Mesothelial cell of epicardium (in vitro differentiated cells): Measurements from ENCODE around the gene CCDC74A. TPM values are rescaled to one million over a fixed set of nuclear protein-coding genes. Genes with fewer than 3 reads are reported as not detected.
"Not testable (repeated sequence)": the region's sequence is repeated elsewhere in the genome, so short reads cannot be mapped to it uniquely, and the experiment has no call there.

Experiments used
- DNase-seq, 2 experiments: peaks; one replicate each; pipeline ENCODE4 v3.0.0; 2021; ENCODE audit warnings: low spot score in 2 of 2; ENCODE audit not compliant: unreplicated experiment in 2 of 2
- H3K27ac Mint-ChIP-seq: 2 replicates; pipeline ENCODE4 v1.8.0; 2021; ENCODE audit warnings: mixed read lengths
- H3K27me3 Mint-ChIP-seq: 2 replicates; pipeline ENCODE4 v1.8.0; 2021; ENCODE audit warnings: low read depth, mixed read lengths
- H3K36me3 Mint-ChIP-seq: 2 replicates; pipeline ENCODE4 v1.8.0; 2021; ENCODE audit warnings: mixed read lengths
- H3K4me1 Mint-ChIP-seq: 2 replicates; pipeline ENCODE4 v1.8.0; 2021; ENCODE audit warnings: mixed read lengths
- H3K4me3 Mint-ChIP-seq: 2 replicates; pipeline ENCODE4 v1.8.0; 2021; ENCODE audit warnings: mild to moderate bottlenecking, moderate library complexity, mixed read lengths
- H3K9me3 Mint-ChIP-seq: 2 replicates; pipeline ENCODE4 v1.8.0; 2021; ENCODE audit warnings: mixed read lengths
- total RNA-seq: library from RNA; stranded (reverse); gene quantifications from 3 replicates; pipeline ENCODE4 v1.2.1, GENCODE V29; 2021
- TF ChIP-seq, protein P1 (sequence below): fragments of 200-600 bp; sonication (generic); IDR thresholded peaks from one replicate; pipeline ENCODE4 v1.5.0; 2021; ENCODE audit warnings: antibody characterized with exemption; ENCODE audit not compliant: unreplicated experiment

Gene CCDC74A
- total RNA-seq, 1 donor from 2014 or later: 9.6 TPM

DNA sequence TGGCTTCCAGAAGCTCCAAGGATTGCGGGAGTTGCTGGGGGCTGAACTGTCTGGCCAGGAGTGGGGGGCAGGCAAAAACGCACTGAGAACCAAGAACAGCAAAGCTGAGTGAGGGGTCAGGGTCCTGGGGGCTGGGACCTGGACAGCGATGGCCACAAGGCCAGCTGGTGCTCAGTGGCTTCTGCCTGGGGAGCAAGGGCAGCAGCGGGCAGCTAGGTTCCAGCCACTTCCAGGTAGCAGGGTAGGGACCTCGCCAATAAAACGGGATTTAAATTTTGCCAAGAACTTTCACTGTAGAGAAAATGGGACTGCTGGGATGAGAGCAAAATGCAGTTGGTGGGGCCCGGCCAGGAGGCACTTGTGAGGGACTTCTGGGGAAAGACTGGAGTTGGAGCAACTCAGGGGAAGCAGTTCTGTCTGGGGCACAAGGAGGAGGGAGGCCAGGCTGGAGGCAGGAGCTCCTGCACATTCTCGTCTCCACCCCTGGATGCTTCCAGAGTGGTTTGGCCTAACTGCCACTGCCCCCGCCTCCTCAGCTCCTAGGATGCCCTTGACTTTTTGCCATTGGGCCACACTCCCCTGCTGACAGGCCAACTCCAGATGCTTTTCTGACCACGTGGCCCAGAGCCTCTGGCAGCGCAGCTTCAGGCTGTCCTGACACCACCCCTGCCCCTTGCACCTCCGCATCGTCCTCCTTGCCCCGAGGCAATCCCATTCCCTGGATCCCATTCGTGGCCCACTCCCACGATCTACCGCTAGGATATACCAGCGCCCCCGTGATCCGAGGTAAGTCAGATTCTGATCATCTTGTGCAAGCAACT lies 5.5 kb upstream of the CCDC74A start:
- Mint-ChIP-seq H3K4me1 (no peaks in the 10 kb centered on the region), H3K4me3 (no peak overlapping the region), H3K27me3 (no peaks in the 10 kb centered on the region), H3K27ac (no peak overlapping the region), H3K36me3 (peaks cover 5% of the 10 kb centered on the region), H3K9me3 (no peaks in the 10 kb centered on the region)
- DNase-seq: no peak
- TF ChIP-seq, protein P1, sequence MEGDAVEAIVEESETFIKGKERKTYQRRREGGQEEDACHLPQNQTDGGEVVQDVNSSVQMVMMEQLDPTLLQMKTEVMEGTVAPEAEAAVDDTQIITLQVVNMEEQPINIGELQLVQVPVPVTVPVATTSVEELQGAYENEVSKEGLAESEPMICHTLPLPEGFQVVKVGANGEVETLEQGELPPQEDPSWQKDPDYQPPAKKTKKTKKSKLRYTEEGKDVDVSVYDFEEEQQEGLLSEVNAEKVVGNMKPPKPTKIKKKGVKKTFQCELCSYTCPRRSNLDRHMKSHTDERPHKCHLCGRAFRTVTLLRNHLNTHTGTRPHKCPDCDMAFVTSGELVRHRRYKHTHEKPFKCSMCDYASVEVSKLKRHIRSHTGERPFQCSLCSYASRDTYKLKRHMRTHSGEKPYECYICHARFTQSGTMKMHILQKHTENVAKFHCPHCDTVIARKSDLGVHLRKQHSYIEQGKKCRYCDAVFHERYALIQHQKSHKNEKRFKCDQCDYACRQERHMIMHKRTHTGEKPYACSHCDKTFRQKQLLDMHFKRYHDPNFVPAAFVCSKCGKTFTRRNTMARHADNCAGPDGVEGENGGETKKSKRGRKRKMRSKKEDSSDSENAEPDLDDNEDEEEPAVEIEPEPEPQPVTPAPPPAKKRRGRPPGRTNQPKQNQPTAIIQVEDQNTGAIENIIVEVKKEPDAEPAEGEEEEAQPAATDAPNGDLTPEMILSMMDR: no peak

DNA sequence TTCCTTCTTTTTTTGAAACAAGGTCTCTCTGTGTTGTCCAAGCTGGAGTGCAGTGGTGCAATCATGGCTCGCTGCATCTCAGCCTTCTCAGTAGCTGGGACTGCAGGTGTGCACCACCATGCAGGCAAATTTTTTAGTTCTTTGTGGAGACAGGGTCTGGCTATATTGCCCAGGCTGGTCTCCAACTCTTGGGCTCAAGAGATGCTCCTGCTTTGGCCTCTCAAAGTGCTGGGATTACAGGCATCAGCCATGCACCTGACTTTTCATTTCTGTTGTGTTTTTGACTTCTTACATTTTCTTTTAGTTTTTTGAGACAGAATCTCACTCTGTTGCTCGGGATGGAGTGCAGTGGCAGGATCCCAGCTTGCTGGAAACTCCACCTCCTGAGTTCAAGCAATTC lies 2.4 kb upstream of the CCDC74A start:
- DNase-seq, H3K9me3 Mint-ChIP-seq, H3K27ac Mint-ChIP-seq, H3K36me3 Mint-ChIP-seq, H3K4me3 Mint-ChIP-seq, H3K27me3 Mint-ChIP-seq: not testable (repeated sequence)
- H3K4me1 Mint-ChIP-seq: peaks cover 10% of the 10 kb centered on the region

DNA sequence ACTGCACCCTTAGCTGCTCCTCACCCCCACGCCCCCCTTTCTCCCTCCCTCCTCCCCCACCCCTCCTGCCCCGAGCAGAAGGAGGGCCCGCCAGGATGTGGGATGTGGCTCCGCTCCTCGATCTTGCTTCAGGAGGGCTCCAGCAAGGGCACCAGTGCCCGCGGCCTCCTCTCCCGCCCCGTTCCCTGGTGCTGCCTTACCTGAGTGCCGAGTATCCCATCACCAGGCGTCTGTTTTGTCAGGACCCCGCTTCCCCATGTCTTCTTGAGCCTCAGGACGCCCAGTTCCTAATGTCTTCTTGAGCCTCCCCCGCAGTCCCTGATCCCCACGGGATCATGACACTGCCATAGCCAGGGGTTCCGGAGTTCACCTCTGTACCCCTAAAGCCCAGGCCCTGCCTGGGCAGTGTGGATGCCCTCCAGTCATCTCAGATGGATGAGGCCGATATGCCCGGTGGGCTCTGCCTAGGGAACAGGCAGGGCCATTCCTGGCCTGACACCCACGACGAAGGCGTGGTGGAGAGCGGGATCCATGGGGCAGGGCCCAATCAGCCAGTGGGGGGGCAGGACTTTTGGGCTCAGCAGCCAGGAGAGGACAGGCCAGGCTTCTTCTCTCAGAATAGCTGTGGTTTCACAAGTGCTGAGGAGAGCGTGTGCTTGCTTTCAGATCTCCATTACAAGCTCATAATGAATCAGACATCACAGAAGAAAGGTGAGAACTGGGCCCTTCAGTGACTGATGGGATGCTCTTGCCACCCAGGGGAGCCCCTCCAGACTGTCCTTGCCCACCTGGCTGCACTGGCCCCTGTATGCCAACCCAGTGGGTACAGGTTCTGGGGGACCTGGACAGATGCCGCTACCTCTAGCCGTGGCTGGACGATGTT lies 1.5 kb downstream of the CCDC74A start:
- peaks cover 10% of the 10 kb centered on the region for H3K4me1 Mint-ChIP-seq
- H3K27me3 Mint-ChIP-seq, H3K27ac Mint-ChIP-seq, H3K9me3 Mint-ChIP-seq, H3K36me3 Mint-ChIP-seq: not testable (repeated sequence)
- peak overlapping the region; percentile 56 for H3K4me3 Mint-ChIP-seq
- peak in 1 of 2 experiments; percentile 33 for DNase-seq

DNA sequence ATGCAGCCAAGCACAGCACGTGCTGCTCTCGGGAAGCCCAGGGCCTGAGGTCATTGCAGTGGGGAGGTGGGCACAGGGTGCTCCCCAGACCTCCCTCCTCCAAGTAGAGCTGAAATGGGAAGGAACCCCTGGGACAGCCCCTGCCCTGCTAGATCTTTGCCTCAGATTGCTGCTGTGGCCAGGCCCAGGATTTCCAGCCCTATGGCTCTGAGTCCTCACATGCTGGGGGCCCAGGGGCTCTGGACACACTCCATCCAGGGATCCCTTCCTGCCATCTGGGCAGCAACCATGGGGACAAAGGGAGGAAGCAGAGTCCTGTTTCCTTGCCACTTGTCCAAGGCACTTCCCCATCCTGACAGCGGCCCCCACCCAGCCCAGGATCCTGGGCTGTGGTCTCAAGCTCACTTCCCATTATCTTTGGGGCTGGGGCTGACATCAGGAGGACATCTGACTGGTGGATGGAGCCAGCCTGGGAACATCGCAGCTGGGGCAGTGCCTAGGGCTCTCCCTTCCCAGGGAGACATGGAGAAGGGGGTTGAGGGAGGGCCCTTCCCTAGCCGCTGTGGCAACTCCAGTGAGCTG lies 2.3 kb downstream of the CCDC74A start:
- not testable (repeated sequence) for H3K27ac Mint-ChIP-seq, H3K4me3 Mint-ChIP-seq, H3K36me3 Mint-ChIP-seq, H3K27me3 Mint-ChIP-seq, H3K9me3 Mint-ChIP-seq
- peak in 1 of 2 experiments; percentile 25 for DNase-seq
- peaks cover 10% of the 10 kb centered on the region for H3K4me1 Mint-ChIP-seq

DNA sequence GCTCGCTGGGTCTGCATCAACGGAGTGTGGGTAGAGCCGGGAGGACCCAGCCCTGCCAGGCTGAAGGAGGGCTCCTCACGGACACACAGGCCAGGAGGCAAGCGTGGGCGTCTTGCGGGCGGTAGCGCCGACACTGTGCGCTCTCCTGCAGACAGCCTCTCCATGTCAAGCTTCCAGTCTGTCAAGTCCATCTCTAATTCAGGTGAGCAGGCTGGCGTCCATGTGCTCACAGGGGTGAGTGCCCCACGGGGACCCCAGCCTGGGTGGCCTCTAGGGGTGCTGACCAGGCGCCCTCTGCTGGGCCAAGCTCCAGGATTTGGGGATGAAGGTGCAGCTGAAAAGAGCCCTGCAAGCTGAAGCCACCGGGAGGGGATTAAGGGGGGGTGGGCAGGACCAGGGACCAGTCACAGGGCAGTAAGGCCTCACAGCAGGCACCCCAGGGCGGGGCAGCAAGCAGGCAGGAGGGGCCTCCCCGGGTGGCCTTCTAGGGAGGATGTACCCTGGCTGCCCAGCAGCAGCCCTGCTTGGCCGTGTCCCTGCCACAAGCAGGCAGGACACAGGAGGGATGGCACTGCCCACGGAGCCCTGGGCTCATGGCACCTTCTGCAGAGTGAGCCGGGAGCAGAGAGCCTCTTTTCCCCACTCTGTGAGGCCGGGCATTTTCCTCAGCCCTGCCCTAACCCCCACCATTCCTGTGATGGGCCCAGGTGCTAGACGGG lies 3.1 kb downstream of the CCDC74A start:
- H3K4me1 Mint-ChIP-seq: peaks cover 10% of the 10 kb centered on the region
- peak in 1 of 2 experiments; percentile 26 for DNase-seq

DNA sequence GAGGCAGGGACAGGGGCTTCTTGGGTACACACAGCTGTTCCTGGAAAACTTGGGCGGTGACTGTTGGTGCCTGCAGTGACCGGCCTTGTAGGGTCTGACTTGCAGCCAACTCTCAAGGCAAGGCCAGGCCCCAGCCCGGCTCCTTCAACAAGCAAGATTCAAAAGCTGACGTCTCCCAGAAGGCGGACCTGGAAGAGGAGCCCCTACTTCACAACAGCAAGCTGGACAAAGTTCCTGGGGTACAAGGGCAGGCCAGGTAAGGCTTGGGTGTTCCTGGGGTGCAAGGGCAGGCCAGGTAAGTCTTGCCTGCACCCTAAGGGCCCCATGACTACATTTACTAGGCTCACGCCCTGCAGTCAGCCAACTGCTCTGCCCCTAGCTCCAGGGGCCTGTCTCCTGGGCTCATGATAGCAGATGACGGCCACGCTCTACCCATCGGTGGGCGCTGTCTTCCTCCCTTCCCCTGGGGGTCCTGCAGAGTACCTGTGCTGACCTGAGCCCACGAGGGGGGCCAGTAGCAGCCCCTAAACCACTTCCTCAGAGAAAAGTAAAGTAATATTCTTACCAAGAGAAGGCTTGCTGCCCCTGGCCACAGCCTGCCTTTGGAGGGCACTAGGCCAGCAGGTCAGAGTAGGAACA lies 4.0 kb downstream of the CCDC74A start:
- H3K27me3 Mint-ChIP-seq, H3K36me3 Mint-ChIP-seq: not testable (repeated sequence)

More for the DNA sequence above, 3.1 kb downstream of the CCDC74A start:
- not testable (repeated sequence) for H3K9me3 Mint-ChIP-seq, H3K4me3 Mint-ChIP-seq, H3K27me3 Mint-ChIP-seq, H3K27ac Mint-ChIP-seq, H3K36me3 Mint-ChIP-seq

DNA sequence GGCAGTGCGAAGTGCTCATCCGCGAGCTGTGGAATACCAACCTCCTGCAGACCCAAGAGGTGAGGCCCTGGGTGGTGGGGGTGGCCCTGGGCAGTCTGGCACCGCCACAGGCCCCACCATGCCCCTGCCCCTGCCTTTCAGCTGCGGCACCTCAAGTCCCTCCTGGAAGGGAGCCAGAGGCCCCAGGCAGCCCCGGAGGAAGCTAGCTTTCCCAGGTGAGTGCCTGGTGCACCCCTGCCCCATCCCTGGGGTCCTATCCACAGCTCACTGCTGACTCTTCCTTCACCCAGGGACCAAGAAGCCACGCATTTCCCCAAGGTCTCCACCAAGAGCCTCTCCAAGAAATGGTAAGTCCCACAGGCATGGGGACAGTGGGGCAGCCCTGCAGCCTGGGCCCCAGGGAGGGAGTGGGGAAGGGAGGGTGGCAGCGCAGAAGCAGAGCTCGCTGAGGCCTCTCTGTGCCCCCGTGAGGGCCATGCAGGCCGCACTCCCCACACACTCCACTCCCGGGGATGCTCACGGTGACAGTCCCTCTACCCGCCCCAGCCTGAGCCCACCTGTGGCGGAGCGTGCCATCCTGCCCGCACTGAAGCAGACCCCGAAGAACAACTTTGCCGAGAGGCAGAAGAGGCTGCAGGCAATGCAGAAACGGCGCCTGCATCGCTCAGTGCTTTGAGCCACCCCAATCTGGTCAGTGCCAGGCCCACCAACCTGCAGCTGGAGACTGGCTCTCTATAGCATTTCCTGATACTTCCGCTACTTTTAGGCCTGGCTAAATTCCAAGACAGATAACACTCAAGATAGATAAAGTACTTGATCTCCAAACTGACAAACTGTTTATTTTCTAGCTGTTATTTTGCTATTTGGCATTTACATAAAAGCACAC lies 5.3 kb downstream of the CCDC74A start:
- H3K9me3 Mint-ChIP-seq, H3K27ac Mint-ChIP-seq, H3K36me3 Mint-ChIP-seq, H3K27me3 Mint-ChIP-seq, H3K4me1 Mint-ChIP-seq, H3K4me3 Mint-ChIP-seq: not testable (repeated sequence)
- peak in 1 of 2 experiments; percentile 29 for DNase-seq

More for the DNA sequence above, 4.0 kb downstream of the CCDC74A start:
- H3K27ac Mint-ChIP-seq, H3K4me3 Mint-ChIP-seq, H3K9me3 Mint-ChIP-seq: not testable (repeated sequence)
- DNase-seq: peak in 1 of 2 experiments; percentile 13
- peaks cover 10% of the 10 kb centered on the region for H3K4me1 Mint-ChIP-seq

DNA sequence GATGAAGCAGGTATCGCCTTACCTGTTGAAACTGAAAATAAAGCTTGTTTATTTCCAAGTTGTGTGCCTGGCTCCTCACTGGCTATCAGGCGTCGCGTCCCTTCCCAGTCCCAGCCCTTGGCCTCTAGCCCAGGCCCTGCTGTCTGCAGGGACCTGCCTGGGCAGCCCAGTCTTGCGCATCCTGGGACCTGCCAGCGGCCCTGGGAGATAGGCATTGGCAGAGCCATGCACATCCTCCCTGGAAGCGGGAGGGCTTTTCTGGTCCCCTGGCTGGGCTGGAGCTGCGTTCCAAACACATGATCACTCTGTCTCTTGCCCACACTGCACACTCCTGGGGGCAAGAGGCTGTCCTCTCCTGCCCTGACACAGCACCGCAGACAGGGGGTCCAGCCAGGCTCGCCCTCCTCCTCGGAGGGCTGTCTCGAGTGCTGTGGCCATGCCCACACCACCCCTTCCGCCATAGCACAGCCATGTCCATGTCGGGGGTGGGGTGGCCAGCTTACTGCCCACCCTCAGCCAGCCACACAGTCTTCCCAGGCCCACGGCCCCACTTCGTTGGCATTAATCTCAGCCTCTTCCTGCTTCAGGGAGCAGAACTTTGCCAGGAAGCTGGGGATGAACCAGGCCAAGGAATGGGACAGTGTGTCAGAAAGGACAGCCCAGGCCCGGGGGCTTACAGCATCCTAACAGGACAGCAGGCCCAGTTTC lies 6.1 kb downstream of the CCDC74A start:
- H3K4me3 Mint-ChIP-seq, H3K36me3 Mint-ChIP-seq, H3K27me3 Mint-ChIP-seq, H3K27ac Mint-ChIP-seq, H3K9me3 Mint-ChIP-seq, DNase-seq, H3K4me1 Mint-ChIP-seq: not testable (repeated sequence)

DNA sequence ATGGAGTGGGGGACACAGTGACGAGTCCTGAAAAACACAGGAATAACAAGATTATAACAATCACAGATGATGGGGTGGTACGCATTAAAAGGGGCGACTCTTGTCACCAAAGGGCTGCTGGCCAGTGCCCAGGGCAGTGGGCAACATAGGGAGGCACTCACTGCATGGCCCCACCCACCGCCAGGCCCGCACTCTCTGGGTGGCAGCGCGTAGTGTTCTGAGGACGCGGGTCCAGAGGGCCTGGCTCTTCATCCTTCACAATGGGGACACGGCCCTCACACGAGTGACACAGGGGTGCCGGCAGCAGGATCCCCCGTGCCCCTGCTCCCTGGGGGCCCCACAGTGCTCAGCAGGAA lies 6.6 kb downstream of the CCDC74A start:
- not testable (repeated sequence) for H3K36me3 Mint-ChIP-seq, H3K4me1 Mint-ChIP-seq, H3K9me3 Mint-ChIP-seq, H3K27me3 Mint-ChIP-seq, H3K27ac Mint-ChIP-seq, H3K4me3 Mint-ChIP-seq, DNase-seq

DNA sequence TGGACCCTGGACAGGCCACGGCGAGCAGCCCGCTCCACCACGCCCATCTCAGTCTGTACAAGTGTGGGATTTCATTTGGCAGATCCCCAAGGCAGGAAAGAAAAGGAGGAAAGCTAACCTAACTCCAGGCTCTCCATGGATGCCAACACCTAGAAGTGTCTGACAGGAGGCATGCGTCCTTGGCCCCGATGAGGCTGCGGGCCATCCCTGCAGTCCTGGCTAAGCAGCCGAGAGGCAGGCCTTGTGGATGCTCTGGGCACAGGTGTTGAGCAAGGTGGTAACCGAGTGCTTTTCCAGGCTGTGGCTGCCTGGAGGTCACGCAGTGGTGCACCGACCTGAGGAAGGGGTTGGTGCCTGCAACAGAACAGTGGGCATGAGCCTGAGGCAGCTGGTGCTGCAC lies 7.3 kb downstream of the CCDC74A start:
- not testable (repeated sequence) for H3K27me3 Mint-ChIP-seq, DNase-seq

More for the DNA sequence above, 7.3 kb downstream of the CCDC74A start:
- not testable (repeated sequence) for H3K4me1 Mint-ChIP-seq, H3K27ac Mint-ChIP-seq, H3K4me3 Mint-ChIP-seq, H3K9me3 Mint-ChIP-seq, H3K36me3 Mint-ChIP-seq
